ENCODE measurements around the gene ANKMY1.

GRCh38 chr2:240445961-240446663, 111.7 kb downstream of the ANKMY1 start:
- TF ChIP-seq ZNF530 (tag by site-specific recombination; IDR thresholded peaks at IDR 0.05; ENCODE audit: low read depth) (no peak), ZNF792 (tag by site-specific recombination; IDR thresholded peaks at IDR 0.05) (no peak), ZNF37A (tag by site-specific recombination; IDR thresholded peaks at IDR 0.05) (no peak), ZNF280D (tag by site-specific recombination; IDR thresholded peaks at IDR 0.05) (no peak), CTCF (tag by site-specific recombination; IDR thresholded peaks at IDR 0.05) (no peak), YY1 (tag by site-specific recombination; IDR thresholded peaks at IDR 0.05) (no peak), ZBTB1 (tag by site-specific recombination; IDR thresholded peaks at IDR 0.05) (no peak), ZNF202 (tag by site-specific recombination; IDR thresholded peaks at IDR 0.05; ENCODE audit: borderline replicate concordance) (no peak), ZFP41 (tag by site-specific recombination; IDR thresholded peaks at IDR 0.05; ENCODE audit: borderline replicate concordance) (no peak), ZNF274 (IDR thresholded peaks at IDR 0.05; ENCODE audit: low read length) (no peak), ZNF274 (tag by site-specific recombination; IDR thresholded peaks at IDR 0.05; ENCODE audit: borderline replicate concordance) (no peak), ZNF324 (tag by site-specific recombination; IDR thresholded peaks at IDR 0.05) (no peak)

All from HEK293 (cell line).